ENCODE results near the gene SLC46A2. TPM values are rescaled to one million over a fixed set of nuclear protein-coding genes. Genes with fewer than 3 reads are reported as not detected.

SLC46A2 gene
- total RNA-seq, 2 donors from 2014 or later = 0.80 TPM; not detected in 1

GRCh38 chr9:112833081-112833480 is 57.6 kb downstream of the SLC46A2 start:
- H3K4me1 ChIP-seq (replicated peaks) = no peaks in the 10 kb centered on the region
- H3K9me3 ChIP-seq = no peaks in the 10 kb centered on the region
- H3K27ac ChIP-seq = no peak overlapping the region
- DNase-seq (ENCODE audit: low spot score) = no peak
- intact Hi-C loops (cut with DNase I) = no loop called here
- WGBS = 81% methylated on average over 4 of the region's 4 CpGs
- no peaks in the 10 kb centered on the region for H3K36me3 ChIP-seq
- H3K27me3 ChIP-seq (replicated peaks; ENCODE audit: insufficient read depth) = no peaks in the 10 kb centered on the region
- H3K4me3 ChIP-seq = no peak overlapping the region
- TF ChIP-seq POLR2AphosphoS5 (IDR thresholded peaks at IDR 0.05) = no peak

GRCh38 chr9:112831969-112832368 is 58.7 kb downstream of the SLC46A2 start:
- no peaks in the 10 kb centered on the region for H3K9me3 ChIP-seq
- no peak for DNase-seq (ENCODE audit: low spot score)
- no peaks in the 10 kb centered on the region for H3K36me3 ChIP-seq
- H3K27me3 ChIP-seq (replicated peaks; ENCODE audit: insufficient read depth) = no peaks in the 10 kb centered on the region
- H3K4me1 ChIP-seq (replicated peaks) = no peaks in the 10 kb centered on the region
- TF ChIP-seq, protein P1, sequence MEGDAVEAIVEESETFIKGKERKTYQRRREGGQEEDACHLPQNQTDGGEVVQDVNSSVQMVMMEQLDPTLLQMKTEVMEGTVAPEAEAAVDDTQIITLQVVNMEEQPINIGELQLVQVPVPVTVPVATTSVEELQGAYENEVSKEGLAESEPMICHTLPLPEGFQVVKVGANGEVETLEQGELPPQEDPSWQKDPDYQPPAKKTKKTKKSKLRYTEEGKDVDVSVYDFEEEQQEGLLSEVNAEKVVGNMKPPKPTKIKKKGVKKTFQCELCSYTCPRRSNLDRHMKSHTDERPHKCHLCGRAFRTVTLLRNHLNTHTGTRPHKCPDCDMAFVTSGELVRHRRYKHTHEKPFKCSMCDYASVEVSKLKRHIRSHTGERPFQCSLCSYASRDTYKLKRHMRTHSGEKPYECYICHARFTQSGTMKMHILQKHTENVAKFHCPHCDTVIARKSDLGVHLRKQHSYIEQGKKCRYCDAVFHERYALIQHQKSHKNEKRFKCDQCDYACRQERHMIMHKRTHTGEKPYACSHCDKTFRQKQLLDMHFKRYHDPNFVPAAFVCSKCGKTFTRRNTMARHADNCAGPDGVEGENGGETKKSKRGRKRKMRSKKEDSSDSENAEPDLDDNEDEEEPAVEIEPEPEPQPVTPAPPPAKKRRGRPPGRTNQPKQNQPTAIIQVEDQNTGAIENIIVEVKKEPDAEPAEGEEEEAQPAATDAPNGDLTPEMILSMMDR (IDR thresholded peaks at IDR 0.05) = no peak
- no peak for TF ChIP-seq POLR2A (IDR thresholded peaks at IDR 0.05)
- no peak for TF ChIP-seq POLR2AphosphoS5 (IDR thresholded peaks at IDR 0.05)
- intact Hi-C loops (cut with DNase I) = no loop called here
- H3K4me3 ChIP-seq = no peak overlapping the region
- H3K27ac ChIP-seq = peak overlapping the region in 1 of 2 donors; percentile 24
- WGBS = 50% methylated on average over 3 of the region's 3 CpGs

DNA sequence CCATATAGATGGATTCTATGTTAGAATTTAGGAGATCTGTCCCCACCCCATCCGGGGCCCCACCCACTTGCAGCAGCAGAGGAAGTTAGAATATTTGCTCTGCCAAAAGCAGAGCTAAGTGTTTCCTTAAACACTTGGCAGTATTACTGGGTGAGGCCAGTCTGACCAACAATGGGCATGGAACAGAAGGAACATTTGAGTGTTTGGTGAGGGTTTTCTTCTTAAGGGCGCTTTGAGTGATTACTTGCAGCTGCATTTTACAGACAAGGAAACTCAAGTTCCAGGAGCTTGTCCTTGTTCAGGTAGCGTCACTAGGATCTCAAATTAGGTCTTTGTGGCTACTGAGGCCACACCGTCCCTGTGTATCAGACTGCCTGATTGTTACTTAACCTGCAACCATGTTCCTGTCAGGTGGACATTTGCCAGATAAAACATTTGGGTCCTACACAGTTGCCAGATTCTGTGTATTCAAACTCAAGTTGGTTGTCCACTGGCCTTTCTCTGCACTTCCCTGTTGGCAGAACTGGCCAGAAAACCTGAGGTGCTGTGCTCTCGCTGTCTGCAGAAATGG is 59.3 kb downstream of the SLC46A2 start:
- Histone ChIP-seq H3K27me3 (replicated peaks; ENCODE audit: insufficient read depth) (no peaks in the 10 kb centered on the region), H3K36me3 (no peaks in the 10 kb centered on the region), H3K9me3 (no peaks in the 10 kb centered on the region), H3K4me1 (replicated peaks) (no peaks in the 10 kb centered on the region), H3K27ac (peak overlapping the region; percentile 24 to 28), H3K4me3 (no peak overlapping the region)
- intact Hi-C loops (cut with DNase I) = no loop called here
- TF ChIP-seq POLR2AphosphoS5 (IDR thresholded peaks at IDR 0.05) = peak; percentile 59
- TF ChIP-seq POLR2A (IDR thresholded peaks at IDR 0.05) = no peak
- TF ChIP-seq, protein P1 (IDR thresholded peaks at IDR 0.05) = no peak
- WGBS = 47% methylated on average over 5 of the region's 5 CpGs
- peak; percentile 40 for DNase-seq (ENCODE audit: low spot score)

Other genes with a start within 250 kb of the SLC46A2 start
- 10 to 100 TPM; 21.0 to 36.6 TPM for gene INIP, start 172.8 kb downstream of the SLC46A2 start, total RNA-seq
- 10 to 100 TPM in 1 of 2 donors, 1 to 10 TPM in 1; 6.3 to 38.7 TPM for gene SNX30, start 140.1 kb downstream of the SLC46A2 start, total RNA-seq
- 1 to 10 TPM; 1.5 to 5.2 TPM for gene ZNF883, start 121.3 kb upstream of the SLC46A2 start, total RNA-seq
- 1 to 10 TPM; 2.9 to 3.2 TPM for gene ZFP37, start 165.8 kb upstream of the SLC46A2 start, total RNA-seq